Fibroblast of mammary gland (primary cell): ENCODE measurements around the gene SACS.

ENCODE experiments used
- DNase-seq: peaks from one replicate; pipeline ENCODE4 v3.0.0-alpha.2; 2010; ENCODE audit warnings: low read depth
- H3K4me3 ChIP-seq: 2 replicates; pipeline ENCODE4 v1.5.1; 2011; ENCODE audit warnings: low read depth, mild to moderate bottlenecking, low read length, moderate library complexity; ENCODE audit not compliant: control insufficient read depth
- CTCF ChIP-seq: conservative IDR thresholded peaks from 2 replicates; pipeline ENCODE4 v1.5.1; 2011; ENCODE audit warnings: low read depth, low read length, inconsistent platforms; ENCODE audit not compliant: control insufficient read depth, insufficient read depth

The SACS gene

GRCh38 chr13:23463661-23464060 lies 30.2 kb upstream of the SACS start:
- DNase-seq, result no peak
- no peak overlapping the region for H3K4me3 ChIP-seq
- TF ChIP-seq CTCF, result no peak

- no peak for DNase-seq
- TF ChIP-seq CTCF, result no peak
- H3K4me3 ChIP-seq, result no peak overlapping the region
These were observed 29.5 kb upstream of the SACS start for GRCh38 chr13:23462815-23463559.

- no peak for TF ChIP-seq CTCF
These were observed 28.0 kb upstream of the SACS start for GRCh38 chr13:23461544-23461943.

GRCh38 chr13:23460921-23461320 lies 27.4 kb upstream of the SACS start:
- no peak for TF ChIP-seq CTCF
- no peak for DNase-seq
- no peak overlapping the region for H3K4me3 ChIP-seq

More at GRCh38 chr13:23461544-23461943, 28.0 kb upstream of the SACS start:
- no peak for DNase-seq
- no peak overlapping the region for H3K4me3 ChIP-seq

- TF ChIP-seq CTCF, result no peak
- DNase-seq, result no peak
- H3K4me3 ChIP-seq, result no peak overlapping the region
These were observed 26.8 kb upstream of the SACS start for GRCh38 chr13:23460309-23460708.

GRCh38 chr13:23458989-23459388 lies 25.5 kb upstream of the SACS start:
- TF ChIP-seq CTCF, result no peak
- H3K4me3 ChIP-seq, result no peak overlapping the region
- DNase-seq, result no peak
